Endothelial cell (in vitro differentiated cells): Measurements from ENCODE around the gene ACKR2. TPM values are rescaled to one million over a fixed set of nuclear protein-coding genes. Genes with fewer than 3 reads are reported as not detected.
"Not testable (repeated sequence)": the region's sequence is repeated elsewhere in the genome, so short reads cannot be mapped to it uniquely, and the experiment has no call there.

Experiments
- DNase-seq: peaks from one replicate; pipeline ENCODE4 v3.0.0; 2021; ENCODE audit warnings: low spot score
- H3K27ac Mint-ChIP-seq: one replicate; pipeline ENCODE4 v1.8.0; 2021; ENCODE audit warnings: mixed read lengths, inconsistent platforms; ENCODE audit not compliant: unreplicated experiment
- H3K27me3 Mint-ChIP-seq: one replicate; pipeline ENCODE4 v1.8.0; 2021; ENCODE audit warnings: mild to moderate bottlenecking, moderate library complexity, mixed read lengths, inconsistent platforms; ENCODE audit not compliant: unreplicated experiment
- H3K36me3 Mint-ChIP-seq: one replicate; pipeline ENCODE4 v1.8.0; 2021; ENCODE audit warnings: mild to moderate bottlenecking, low read depth, mixed read lengths, inconsistent platforms; ENCODE audit not compliant: unreplicated experiment
- H3K4me1 Mint-ChIP-seq: one replicate; pipeline ENCODE4 v1.8.0; 2021; ENCODE audit warnings: mild to moderate bottlenecking, mixed read lengths, inconsistent platforms; ENCODE audit not compliant: unreplicated experiment
- H3K4me3 Mint-ChIP-seq: one replicate; pipeline ENCODE4 v1.8.0; 2021; ENCODE audit warnings: mild to moderate bottlenecking, mixed read lengths, inconsistent platforms; ENCODE audit not compliant: unreplicated experiment
- H3K9me3 Mint-ChIP-seq: one replicate; pipeline ENCODE4 v1.8.0; 2021; ENCODE audit warnings: mixed read lengths, inconsistent platforms; ENCODE audit not compliant: unreplicated experiment
- total RNA-seq: library from RNA; stranded (reverse); fragmentation: NEBNext Ultra II Directional; extraction: Animal tissue kit (Norgen Biotek cat#: 25700); gene quantifications from one replicate; pipeline ENCODE4 v1.2.1, GENCODE V29; 2021; ENCODE audit not compliant: unreplicated experiment
- TF ChIP-seq, protein P1 (sequence below): fragments of 200-600 bp; sonication (generic); IDR thresholded peaks from one replicate; pipeline ENCODE4 v1.5.0; 2021; ENCODE audit warnings: antibody characterized with exemption; ENCODE audit not compliant: unreplicated experiment

ACKR2 gene
- total RNA-seq, 1 donor from 2014 or later: 3.8 TPM

- TF ChIP-seq, protein P1, sequence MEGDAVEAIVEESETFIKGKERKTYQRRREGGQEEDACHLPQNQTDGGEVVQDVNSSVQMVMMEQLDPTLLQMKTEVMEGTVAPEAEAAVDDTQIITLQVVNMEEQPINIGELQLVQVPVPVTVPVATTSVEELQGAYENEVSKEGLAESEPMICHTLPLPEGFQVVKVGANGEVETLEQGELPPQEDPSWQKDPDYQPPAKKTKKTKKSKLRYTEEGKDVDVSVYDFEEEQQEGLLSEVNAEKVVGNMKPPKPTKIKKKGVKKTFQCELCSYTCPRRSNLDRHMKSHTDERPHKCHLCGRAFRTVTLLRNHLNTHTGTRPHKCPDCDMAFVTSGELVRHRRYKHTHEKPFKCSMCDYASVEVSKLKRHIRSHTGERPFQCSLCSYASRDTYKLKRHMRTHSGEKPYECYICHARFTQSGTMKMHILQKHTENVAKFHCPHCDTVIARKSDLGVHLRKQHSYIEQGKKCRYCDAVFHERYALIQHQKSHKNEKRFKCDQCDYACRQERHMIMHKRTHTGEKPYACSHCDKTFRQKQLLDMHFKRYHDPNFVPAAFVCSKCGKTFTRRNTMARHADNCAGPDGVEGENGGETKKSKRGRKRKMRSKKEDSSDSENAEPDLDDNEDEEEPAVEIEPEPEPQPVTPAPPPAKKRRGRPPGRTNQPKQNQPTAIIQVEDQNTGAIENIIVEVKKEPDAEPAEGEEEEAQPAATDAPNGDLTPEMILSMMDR: no peak
- Mint-ChIP-seq H3K27me3 (no peaks in the 10 kb centered on the region), H3K36me3 (no peaks in the 10 kb centered on the region), H3K27ac (no peak overlapping the region), H3K4me1 (peaks cover 6% of the 10 kb centered on the region), H3K9me3 (no peaks in the 10 kb centered on the region), H3K4me3 (no peak overlapping the region)
- DNase-seq: no peak
Observed at GRCh38 chr3:42876940-42877720, 67.9 kb downstream of the ACKR2 start.

DNA sequence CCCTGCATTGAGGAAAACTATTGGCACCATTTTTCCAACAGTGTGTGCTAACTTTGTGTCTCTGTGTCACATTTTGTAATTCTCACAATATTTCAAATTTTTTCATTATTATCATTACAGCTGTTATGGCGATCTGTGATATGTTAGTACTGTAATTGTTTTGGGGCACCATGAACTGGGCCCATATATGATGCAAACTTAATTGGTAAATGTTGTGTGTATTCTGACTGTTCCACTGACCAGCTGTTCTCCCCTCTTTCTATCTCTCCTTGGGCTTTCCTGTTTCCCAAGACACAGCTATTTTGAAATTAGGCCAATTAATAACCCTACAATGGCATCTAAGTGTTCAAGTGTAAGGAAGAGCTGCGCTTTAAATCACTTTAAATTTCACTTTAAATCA lies 68.6 kb downstream of the ACKR2 start:
- Mint-ChIP-seq H3K27ac (no peak overlapping the region), H3K4me3 (no peak overlapping the region)
- TF ChIP-seq, protein P1: no peak

DNA sequence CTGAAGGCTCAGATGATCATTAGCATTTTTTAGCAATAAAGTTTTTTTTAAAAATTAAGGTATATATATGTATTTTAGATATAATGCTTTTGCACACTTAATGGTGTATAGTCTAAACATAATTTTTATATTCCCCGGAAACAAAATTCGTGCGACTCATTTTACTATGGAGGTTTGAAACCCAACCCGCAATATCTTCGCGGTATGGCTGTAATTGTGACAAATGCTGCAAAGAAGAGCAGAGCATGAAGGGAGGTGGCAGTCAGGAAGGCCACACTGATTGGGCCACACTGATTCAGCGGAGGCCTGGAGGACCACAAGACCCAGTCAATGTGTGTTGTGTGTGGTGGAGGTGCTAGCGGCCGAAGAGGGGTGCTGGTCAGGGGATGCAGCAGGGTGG lies 70.9 kb downstream of the ACKR2 start:
- no peak for DNase-seq
- H3K27me3 Mint-ChIP-seq: no peaks in the 10 kb centered on the region
- H3K9me3 Mint-ChIP-seq: no peaks in the 10 kb centered on the region
- no peaks in the 10 kb centered on the region for H3K36me3 Mint-ChIP-seq
- peaks cover 6% of the 10 kb centered on the region for H3K4me1 Mint-ChIP-seq
- H3K27ac Mint-ChIP-seq: no peak overlapping the region
- TF ChIP-seq, protein P1: no peak
- H3K4me3 Mint-ChIP-seq: peak overlapping the region; percentile 65

More for the DNA sequence above, 68.6 kb downstream of the ACKR2 start:
- Mint-ChIP-seq H3K27me3 (no peaks in the 10 kb centered on the region), H3K4me1 (peaks cover 6% of the 10 kb centered on the region), H3K9me3 (no peaks in the 10 kb centered on the region), H3K36me3 (no peaks in the 10 kb centered on the region)
- DNase-seq: no peak

- H3K27ac Mint-ChIP-seq: no peak overlapping the region
- no peaks in the 10 kb centered on the region for H3K9me3 Mint-ChIP-seq
- peaks cover 6% of the 10 kb centered on the region for H3K4me1 Mint-ChIP-seq
- DNase-seq: peak; percentile 72
- no peaks in the 10 kb centered on the region for H3K27me3 Mint-ChIP-seq
- TF ChIP-seq, protein P1: peak; percentile 73
- H3K4me3 Mint-ChIP-seq: peak overlapping the region; percentile 83
- no peaks in the 10 kb centered on the region for H3K36me3 Mint-ChIP-seq
Observed at GRCh38 chr3:42880601-42881451, 71.6 kb downstream of the ACKR2 start.

GRCh38 chr3:42883251-42883930 lies 74.1 kb downstream of the ACKR2 start:
- not testable (repeated sequence) for H3K9me3 Mint-ChIP-seq, H3K27me3 Mint-ChIP-seq, H3K4me1 Mint-ChIP-seq, H3K27ac Mint-ChIP-seq, DNase-seq, H3K4me3 Mint-ChIP-seq, H3K36me3 Mint-ChIP-seq
